ENCODE measurements around the gene CTNND1.

- TF ChIP-seq, protein P1, sequence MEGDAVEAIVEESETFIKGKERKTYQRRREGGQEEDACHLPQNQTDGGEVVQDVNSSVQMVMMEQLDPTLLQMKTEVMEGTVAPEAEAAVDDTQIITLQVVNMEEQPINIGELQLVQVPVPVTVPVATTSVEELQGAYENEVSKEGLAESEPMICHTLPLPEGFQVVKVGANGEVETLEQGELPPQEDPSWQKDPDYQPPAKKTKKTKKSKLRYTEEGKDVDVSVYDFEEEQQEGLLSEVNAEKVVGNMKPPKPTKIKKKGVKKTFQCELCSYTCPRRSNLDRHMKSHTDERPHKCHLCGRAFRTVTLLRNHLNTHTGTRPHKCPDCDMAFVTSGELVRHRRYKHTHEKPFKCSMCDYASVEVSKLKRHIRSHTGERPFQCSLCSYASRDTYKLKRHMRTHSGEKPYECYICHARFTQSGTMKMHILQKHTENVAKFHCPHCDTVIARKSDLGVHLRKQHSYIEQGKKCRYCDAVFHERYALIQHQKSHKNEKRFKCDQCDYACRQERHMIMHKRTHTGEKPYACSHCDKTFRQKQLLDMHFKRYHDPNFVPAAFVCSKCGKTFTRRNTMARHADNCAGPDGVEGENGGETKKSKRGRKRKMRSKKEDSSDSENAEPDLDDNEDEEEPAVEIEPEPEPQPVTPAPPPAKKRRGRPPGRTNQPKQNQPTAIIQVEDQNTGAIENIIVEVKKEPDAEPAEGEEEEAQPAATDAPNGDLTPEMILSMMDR (IDR thresholded peaks at IDR 0.05), result no peak
- TF ChIP-seq EP300 (IDR thresholded peaks at IDR 0.05), result no peak
These were observed 47.8 kb upstream of the CTNND1 start for GRCh38 chr11:57713835-57714234.
